Activated CD4-positive, CD25-positive, alpha-beta regulatory T cell treated with anti-CD3 and anti-CD28 coated beads, Interleukin-2, amount 50 U/mL, for 72 hours (primary cell): ENCODE results near the gene NUP107.
"Not testable (repeated sequence)": the region's sequence is repeated elsewhere in the genome, so short reads cannot be mapped to it uniquely, and the experiment has no call there.

Source experiments
- DNase-seq: peaks from one replicate; pipeline ENCODE4 v3.0.0; 2021

Gene NUP107

GRCh38 chr12:68686595-68687521 lies at the start of gene NUP107:
Gene NUP107 (plus strand): TSS chr12:68686978. CDS start chr12:68687066, 88 bp downstream.
- peak; percentile 96 for DNase-seq

GRCh38 chr12:68637439-68637838 lies 49.3 kb upstream of the NUP107 start:
- not testable (repeated sequence) for DNase-seq

- no peak for DNase-seq
These were observed 48.6 kb upstream of the NUP107 start for GRCh38 chr12:68638171-68638570.

- DNase-seq, result no peak
These were observed 47.9 kb upstream of the NUP107 start for GRCh38 chr12:68638721-68639395.

GRCh38 chr12:68639396-68639767 lies 47.4 kb upstream of the NUP107 start:
- no peak for DNase-seq

- no peak for DNase-seq
These were observed 45.6 kb upstream of the NUP107 start for GRCh38 chr12:68641138-68641537.

GRCh38 chr12:68646484-68646883 lies 40.3 kb upstream of the NUP107 start:
- no peak for DNase-seq

GRCh38 chr12:68647507-68647906 lies 39.3 kb upstream of the NUP107 start:
- DNase-seq, result no peak

GRCh38 chr12:68648179-68648578 lies 38.6 kb upstream of the NUP107 start:
- DNase-seq, result no peak

- no peak for DNase-seq
These were observed 21.7 kb upstream of the NUP107 start for GRCh38 chr12:68665016-68665569.

GRCh38 chr12:68667291-68667690 lies 19.5 kb upstream of the NUP107 start:
- no peak for DNase-seq

- no peak for DNase-seq
These were observed 18.9 kb upstream of the NUP107 start for GRCh38 chr12:68667896-68668295.

GRCh38 chr12:68671179-68671578 lies 15.6 kb upstream of the NUP107 start:
- no peak for DNase-seq

- no peak for DNase-seq
These were observed 13.0 kb upstream of the NUP107 start for GRCh38 chr12:68673788-68674187.

GRCh38 chr12:68674376-68674775 lies 12.4 kb upstream of the NUP107 start:
- DNase-seq, result no peak

GRCh38 chr12:68675101-68675842 lies 11.5 kb upstream of the NUP107 start:
- DNase-seq, result peak; percentile 44

- DNase-seq, result not testable (repeated sequence)
These were observed 9.9 kb upstream of the NUP107 start for GRCh38 chr12:68676854-68677253.

GRCh38 chr12:68686262-68686594 lies 550 bp upstream of the NUP107 start:
- DNase-seq, result no peak

GRCh38 chr12:68695454-68695853 lies 8.7 kb downstream of the NUP107 start:
- no peak for DNase-seq

GRCh38 chr12:68699486-68699885 lies 12.7 kb downstream of the NUP107 start:
- DNase-seq, result no peak

GRCh38 chr12:68727776-68728175 lies 41.0 kb downstream of the NUP107 start:
- no peak for DNase-seq

GRCh38 chr12:68733661-68734071 lies 46.9 kb downstream of the NUP107 start:
- no peak for DNase-seq

- no peak for DNase-seq
These were observed 53.1 kb downstream of the NUP107 start for GRCh38 chr12:68739891-68740290.
